Measurements from ENCODE around the gene C3orf62. TPM values are rescaled to one million over a fixed set of nuclear protein-coding genes. Genes with fewer than 3 reads are reported as not detected.

The C3orf62 gene
- total and polyA plus RNA-seq, 2 of the 4 experiments (the other 2 are of a cell fraction) = 0.90 to 3.1 TPM

DNA sequence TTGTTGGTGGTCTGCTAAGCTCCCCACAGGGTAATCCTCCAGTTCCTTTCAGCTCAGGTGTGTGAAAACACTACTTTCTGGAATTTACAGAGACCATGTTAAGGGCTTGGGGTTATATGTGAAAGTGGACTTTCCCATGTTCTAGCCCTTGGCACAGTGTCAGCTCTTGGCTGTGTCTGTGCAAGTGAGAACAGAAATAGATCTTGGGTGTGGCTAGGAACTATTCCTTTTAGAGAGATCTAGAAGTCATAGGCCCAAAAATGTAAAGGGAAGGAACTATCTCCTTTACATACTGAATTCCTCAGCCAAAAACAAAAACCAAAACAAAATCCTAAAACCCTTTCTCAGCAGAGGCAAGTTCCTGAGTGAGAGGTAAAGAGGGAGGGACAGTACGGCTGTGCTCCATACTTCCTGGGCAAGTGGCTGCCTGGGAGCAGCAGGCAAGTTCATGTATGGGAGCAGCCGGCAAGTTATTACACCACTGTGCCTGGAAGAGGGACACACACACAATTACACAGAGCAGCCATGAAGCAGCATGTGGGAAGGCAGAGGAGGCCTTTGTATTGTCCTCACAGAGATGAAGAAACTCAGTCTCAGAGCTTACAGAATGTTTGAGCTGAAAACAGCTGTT lies 19.9 kb upstream of the C3orf62 start:
- dilution Hi-C loops (cut with HindIII; ENCODE audit: low sequenced_read_pairs, unreplicated experiment) = no loop called here
- POLR2A ChIA-PET (ENCODE audit: unreplicated experiment) = no interaction called here

More for the DNA sequence above, 19.9 kb upstream of the C3orf62 start:
- Histone ChIP-seq H3K9me3 (ENCODE audit: control insufficient read depth, insufficient read depth, low read length) (no peaks in the 10 kb centered on the region), H2AK5ac (ENCODE audit: low read depth, low read length) (no peak overlapping the region), H2BK20ac (ENCODE audit: low read depth, low read length) (no peak overlapping the region), H2AK9ac (replicated peaks; ENCODE audit: low read depth, low read length, poor library complexity) (no peak overlapping the region), H3K27me3 (ENCODE audit: control insufficient read depth, insufficient read depth, low read length) (no peaks in the 10 kb centered on the region), H3K9me1 (ENCODE audit: insufficient read depth, low read length) (peaks cover 6% of the 10 kb centered on the region; the same call in 1 of the 2 replicates), H4K8ac (ENCODE audit: low read depth in 2 of 2, low read length in 2 of 2) (no peak overlapping the region), H2AFZ (replicated peaks; ENCODE audit: low read length, poor library complexity) (no peak overlapping the region), H4K91ac (ENCODE audit: insufficient read depth, low read depth, low read length) (no peak overlapping the region), H3K14ac (replicated peaks; ENCODE audit: low read depth, low read length) (no peak overlapping the region), H3K4ac (ENCODE audit: low read depth, low read length) (no peak overlapping the region), H3K4me2 (ENCODE audit: low read depth, low read length) (no peak overlapping the region), H3K27ac (ENCODE audit: insufficient read depth, low read length) (no peak overlapping the region), H4K20me1 (ENCODE audit: insufficient read depth, low read length) (peaks cover 5% of the 10 kb centered on the region), H3K4me3 (ENCODE audit: insufficient read depth, low read depth, low read length) (no peak overlapping the region), H2BK5ac (ENCODE audit: low read depth, low read length, poor library complexity, severe bottlenecking) (peak overlapping the region; percentile 13), H2BK15ac (ENCODE audit: low read depth, low read length) (no peak overlapping the region), H2BK120ac (ENCODE audit: low read depth, low read length) (no peak overlapping the region), H3K9ac (ENCODE audit: low read depth, low read length) (no peak overlapping the region), H3K56ac (ENCODE audit: extremely low read depth, insufficient read depth, low read length) (no peak overlapping the region), H3K18ac (ENCODE audit: low read depth, low read length) (no peak overlapping the region), H4K5ac (ENCODE audit: low read depth, low read length) (no peak overlapping the region), H3K36me3 (ENCODE audit: control insufficient read depth, insufficient read depth, low read length) (peaks cover 66% of the 10 kb centered on the region), H3K79me1 (ENCODE audit: low read depth in 1 of 2, low read length in 2 of 2) (peaks cover 7 to 20% of the 10 kb centered on the region in 2 experiments; a peak in 3 of 4 replicates), H3K4me1 (ENCODE audit: control insufficient read depth, insufficient read depth, low read length) (no peaks in the 10 kb centered on the region), H3K23ac (ENCODE audit: low read depth, low read length) (no peak overlapping the region)
- CTCF ChIA-PET = no interaction called here
- WGBS, 2 experiments (ENCODE audit: extremely low coverage in 2 of 2, insufficient read length in 1 of 2) = no CpG with 5 or more reads among the region's 2 CpGs
- no TSS peak for BruUV-seq (replicated peaks)
- intact Hi-C loops (cut with micrococcal nuclease) (loop anchor here (5.0 kb wide), 1 partner anchor 125 kb away; the partner anchor contains the start of gene KLHDC8B), in situ Hi-C loops (cut with MboI; ENCODE audit: low sequenced_read_pairs) (no loop called here)
- DNase-seq (no peak), ATAC-seq (ENCODE audit: low read depth) (peak; percentile 15)
- TF ChIP-seq RCOR1 (IDR thresholded peaks at IDR 0.05; ENCODE audit: insufficient replicate concordance, low read length) (no peak), FOS (IDR thresholded peaks at IDR 0.05; ENCODE audit: low read depth, low read length) (no peak), CHD1 (IDR thresholded peaks at IDR 0.05; ENCODE audit: low read depth, low read length) (no peak), MXI1 (IDR thresholded peaks at IDR 0.05; ENCODE audit: borderline replicate concordance, low read depth, low read length) (no peak), MAFK (IDR thresholded peaks at IDR 0.05; ENCODE audit: low read depth, low read length) (no peak), RAD21 (IDR thresholded peaks at IDR 0.05; ENCODE audit: low read length) (no peak), POLR2A (IDR thresholded peaks at IDR 0.05; ENCODE audit: low read depth, low read length) (no peak), RFX5 (IDR thresholded peaks at IDR 0.05; ENCODE audit: low read depth, low read length) (no peak), BHLHE40 (IDR thresholded peaks at IDR 0.05; ENCODE audit: low read depth, low read length) (no peak), NFE2L2 (IDR thresholded peaks at IDR 0.05; ENCODE audit: low read depth, low read length) (no peak), MAZ (IDR thresholded peaks at IDR 0.05; ENCODE audit: borderline replicate concordance, low read depth, low read length) (no peak), CEBPB (IDR thresholded peaks at IDR 0.05; ENCODE audit: low read depth, low read length) (no peak), SMC3 (IDR thresholded peaks at IDR 0.05; ENCODE audit: low read depth, low read length) (no peak)
- TF ChIP-seq, protein P1, sequence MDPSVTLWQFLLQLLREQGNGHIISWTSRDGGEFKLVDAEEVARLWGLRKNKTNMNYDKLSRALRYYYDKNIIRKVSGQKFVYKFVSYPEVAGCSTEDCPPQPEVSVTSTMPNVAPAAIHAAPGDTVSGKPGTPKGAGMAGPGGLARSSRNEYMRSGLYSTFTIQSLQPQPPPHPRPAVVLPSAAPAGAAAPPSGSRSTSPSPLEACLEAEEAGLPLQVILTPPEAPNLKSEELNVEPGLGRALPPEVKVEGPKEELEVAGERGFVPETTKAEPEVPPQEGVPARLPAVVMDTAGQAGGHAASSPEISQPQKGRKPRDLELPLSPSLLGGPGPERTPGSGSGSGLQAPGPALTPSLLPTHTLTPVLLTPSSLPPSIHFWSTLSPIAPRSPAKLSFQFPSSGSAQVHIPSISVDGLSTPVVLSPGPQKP (IDR thresholded peaks at IDR 0.05; ENCODE audit: borderline replicate concordance, low read depth, low read length) = no peak
- TF ChIP-seq, protein P2, sequence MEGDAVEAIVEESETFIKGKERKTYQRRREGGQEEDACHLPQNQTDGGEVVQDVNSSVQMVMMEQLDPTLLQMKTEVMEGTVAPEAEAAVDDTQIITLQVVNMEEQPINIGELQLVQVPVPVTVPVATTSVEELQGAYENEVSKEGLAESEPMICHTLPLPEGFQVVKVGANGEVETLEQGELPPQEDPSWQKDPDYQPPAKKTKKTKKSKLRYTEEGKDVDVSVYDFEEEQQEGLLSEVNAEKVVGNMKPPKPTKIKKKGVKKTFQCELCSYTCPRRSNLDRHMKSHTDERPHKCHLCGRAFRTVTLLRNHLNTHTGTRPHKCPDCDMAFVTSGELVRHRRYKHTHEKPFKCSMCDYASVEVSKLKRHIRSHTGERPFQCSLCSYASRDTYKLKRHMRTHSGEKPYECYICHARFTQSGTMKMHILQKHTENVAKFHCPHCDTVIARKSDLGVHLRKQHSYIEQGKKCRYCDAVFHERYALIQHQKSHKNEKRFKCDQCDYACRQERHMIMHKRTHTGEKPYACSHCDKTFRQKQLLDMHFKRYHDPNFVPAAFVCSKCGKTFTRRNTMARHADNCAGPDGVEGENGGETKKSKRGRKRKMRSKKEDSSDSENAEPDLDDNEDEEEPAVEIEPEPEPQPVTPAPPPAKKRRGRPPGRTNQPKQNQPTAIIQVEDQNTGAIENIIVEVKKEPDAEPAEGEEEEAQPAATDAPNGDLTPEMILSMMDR (conservative IDR thresholded peaks at IDR 0.05; ENCODE audit: low read depth, low read length) = no peak
- TF ChIP-seq, protein P3, sequence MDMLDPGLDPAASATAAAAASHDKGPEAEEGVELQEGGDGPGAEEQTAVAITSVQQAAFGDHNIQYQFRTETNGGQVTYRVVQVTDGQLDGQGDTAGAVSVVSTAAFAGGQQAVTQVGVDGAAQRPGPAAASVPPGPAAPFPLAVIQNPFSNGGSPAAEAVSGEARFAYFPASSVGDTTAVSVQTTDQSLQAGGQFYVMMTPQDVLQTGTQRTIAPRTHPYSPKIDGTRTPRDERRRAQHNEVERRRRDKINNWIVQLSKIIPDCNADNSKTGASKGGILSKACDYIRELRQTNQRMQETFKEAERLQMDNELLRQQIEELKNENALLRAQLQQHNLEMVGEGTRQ (IDR thresholded peaks at IDR 0.05; ENCODE audit: low read depth, low read length) = no peak
